GM10847 (cell line): ENCODE measurements around the gene NCOR2.

ENCODE experiments used
- POLR2A ChIP-seq: IDR thresholded peaks from 2 replicates; pipeline ENCODE4 v1.6.1; 2011; ENCODE audit not compliant: insufficient read length; ENCODE audit errors: extremely low read depth

The NCOR2 gene

DNA sequence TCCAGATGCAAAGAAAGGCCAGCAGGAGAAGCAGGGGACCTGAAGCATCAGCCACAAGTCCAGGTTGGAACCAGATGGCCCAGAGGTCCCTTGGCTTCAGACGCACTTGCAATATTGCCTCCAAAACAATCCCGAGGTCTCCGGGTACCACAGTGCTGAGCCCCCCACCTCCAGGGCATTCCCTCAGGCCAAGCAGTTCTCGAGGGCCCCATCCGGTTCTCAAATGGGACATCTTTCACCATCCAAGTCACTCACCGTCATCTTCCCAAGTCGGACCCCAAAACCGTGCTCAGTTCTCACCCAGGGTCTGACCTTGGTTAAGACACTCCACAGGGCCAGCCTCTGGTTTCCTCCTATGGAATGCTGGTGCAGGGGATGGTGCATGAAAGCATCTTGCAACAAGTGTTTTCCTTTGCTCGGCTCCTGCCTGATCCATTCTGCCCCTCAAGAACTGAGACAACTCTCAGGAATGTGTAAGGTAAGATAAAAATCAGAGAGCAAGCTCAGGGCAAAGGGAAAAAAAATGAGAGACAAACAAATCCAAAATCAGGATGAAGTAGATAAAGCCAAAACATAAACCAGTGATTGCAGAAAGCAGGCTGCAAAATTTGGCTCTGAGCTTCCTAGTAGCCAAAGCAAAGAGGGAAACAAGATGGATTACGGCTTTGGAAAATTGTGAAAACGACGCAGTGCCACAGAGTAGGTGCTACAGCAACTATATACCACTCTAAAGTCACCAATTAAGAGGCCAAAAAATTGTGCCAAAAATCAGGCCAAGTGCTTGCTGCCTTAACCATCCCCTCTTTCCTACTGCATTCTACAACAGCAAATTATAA, 8.0 kb downstream of the NCOR2 start:
- no peak for TF ChIP-seq POLR2A

DNA sequence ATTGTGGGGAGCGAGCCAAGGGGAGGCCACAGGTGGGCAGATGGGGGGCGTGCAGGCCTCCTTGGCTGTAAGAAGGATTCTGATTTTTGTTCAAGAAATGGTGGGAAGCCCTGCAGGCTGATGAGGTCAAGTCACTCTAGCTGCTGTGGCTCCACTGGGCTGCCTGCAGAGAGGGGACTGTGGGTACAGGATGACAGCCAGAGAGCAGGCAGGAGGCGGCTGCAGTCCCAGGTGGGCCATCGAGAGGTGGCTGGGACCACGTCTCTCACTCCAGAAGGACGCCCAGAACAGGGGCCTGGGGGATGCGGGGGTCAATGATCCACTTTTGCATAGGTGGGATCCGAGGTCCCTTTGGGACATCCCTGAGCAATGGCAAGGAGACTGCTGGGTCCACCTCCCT, 9.1 kb downstream of the NCOR2 start:
- no peak for TF ChIP-seq POLR2A

DNA sequence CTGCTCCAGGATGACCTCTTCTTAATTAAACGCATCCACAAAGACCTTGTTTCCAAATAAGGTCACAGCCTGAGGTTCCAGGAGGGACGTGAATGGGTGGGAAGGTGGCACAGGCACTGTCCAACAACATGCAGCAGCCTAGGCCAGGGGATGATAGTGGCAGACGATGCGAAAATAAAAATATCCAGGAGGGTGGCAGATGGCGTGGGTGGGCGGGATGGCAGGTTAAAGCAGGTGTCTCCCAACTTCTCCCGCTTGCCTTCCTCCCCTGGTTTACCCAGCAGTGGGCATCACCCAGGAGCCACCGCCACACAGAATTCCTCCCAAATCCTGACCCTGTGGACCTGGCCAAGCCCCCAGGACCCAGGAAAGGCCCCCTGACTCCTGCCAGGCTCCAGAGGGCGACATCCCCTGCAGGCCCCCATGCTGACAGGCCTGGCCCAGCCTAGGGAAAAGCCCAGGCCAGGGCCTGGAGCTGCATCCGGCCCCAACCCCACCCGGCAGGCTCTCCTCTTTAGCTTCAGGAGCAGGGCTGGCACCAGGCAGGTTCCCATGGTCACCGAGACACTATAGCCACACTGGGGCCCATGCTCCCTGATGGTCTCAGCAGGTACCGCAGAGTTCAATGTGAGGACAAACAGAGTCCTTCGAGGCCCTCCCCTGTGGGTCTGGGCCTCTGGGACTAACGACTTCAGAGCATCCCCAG, 9.7 kb downstream of the NCOR2 start:
- no peak for TF ChIP-seq POLR2A

DNA sequence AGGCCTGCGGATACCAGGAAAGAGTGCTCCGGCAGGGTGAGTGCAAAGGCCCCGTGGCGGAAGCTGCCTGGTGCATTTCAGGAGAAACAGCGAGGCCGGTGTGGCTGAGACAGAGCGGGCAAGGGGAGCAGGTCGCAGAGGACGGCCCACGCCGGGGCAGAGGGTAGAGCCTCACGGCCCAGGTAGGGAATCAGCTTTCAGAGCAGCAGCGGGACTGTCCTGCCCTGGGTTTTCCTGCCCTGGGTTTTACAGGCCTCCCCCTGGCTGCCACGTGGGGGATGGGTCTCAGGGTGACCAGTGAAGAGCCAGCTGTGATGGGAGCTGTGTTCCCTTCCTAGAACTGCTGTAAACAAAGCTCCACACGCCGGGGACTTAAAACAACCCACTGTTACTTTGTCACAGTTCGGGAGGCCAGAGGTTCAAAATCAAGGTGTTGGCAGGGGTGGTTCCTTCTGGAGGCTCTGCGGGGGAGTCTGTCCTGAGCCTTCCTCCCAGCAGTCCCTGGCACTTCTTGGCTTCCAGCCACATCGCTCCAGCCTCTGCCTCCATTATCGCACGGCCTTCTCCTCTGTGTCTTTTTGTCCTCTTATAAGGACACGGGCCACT, 10.4 kb downstream of the NCOR2 start:
- no peak for TF ChIP-seq POLR2A

DNA sequence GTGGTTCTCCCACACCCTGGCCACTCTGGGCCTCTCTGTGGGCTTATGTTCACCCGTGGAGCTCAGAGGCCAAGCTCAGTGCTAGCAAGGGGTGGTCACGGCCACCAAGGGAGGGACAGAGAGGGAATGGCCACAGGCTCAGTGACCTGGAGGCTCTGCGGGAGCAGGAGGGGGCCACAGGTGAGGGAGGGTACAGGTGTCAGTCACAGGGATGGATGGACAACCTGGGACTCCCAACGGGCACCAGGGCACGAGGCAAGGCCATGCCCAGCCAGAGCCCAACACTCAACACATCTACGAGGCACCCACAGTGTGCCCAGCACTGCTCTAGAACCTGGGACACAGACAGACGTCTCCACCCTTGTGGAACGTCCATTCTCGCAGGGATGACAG, 11.3 kb downstream of the NCOR2 start:
- TF ChIP-seq POLR2A = no peak

DNA sequence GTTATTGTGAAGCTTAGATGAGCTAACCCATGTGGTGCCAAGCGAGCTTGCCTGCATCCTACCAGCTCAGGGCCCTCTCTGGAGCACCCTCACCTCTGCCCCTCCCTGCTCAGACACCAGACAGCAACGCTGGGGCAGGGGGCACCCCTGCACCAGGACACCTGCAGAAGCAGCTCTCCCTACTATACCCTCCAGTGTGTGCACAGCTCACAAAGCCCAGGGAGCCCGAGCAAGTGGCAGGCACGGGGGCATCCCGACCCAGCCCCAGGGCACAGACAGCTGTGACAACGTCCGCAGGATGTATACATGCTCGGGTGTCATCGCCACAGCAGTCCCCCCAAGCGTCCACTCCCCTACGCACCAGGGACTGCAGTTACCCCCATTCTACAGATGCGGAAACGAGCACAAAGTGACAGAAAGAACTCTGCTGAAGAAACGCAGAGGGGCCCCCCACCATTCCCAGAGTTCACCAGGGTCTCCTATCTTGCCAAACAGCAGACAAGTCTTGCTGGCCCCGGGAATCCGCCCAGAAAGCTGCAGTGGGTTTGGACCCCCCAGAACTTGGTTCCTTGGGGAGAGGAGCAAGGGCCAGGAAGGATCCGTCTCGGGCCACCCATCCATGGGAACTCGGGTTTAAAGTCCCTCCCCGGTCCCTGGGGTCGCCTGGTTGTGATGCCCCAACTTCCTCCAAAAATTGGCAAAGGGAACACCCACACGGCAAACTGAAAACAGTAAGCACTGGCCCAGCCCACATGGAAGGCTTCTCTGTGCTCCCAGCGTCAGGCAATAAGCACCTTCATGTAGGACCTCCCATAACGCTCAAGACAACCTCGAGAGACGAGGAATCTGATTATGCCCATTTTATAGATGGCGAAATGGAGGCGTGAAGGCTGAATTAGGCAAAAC, 12.0 kb downstream of the NCOR2 start:
- no peak for TF ChIP-seq POLR2A

DNA sequence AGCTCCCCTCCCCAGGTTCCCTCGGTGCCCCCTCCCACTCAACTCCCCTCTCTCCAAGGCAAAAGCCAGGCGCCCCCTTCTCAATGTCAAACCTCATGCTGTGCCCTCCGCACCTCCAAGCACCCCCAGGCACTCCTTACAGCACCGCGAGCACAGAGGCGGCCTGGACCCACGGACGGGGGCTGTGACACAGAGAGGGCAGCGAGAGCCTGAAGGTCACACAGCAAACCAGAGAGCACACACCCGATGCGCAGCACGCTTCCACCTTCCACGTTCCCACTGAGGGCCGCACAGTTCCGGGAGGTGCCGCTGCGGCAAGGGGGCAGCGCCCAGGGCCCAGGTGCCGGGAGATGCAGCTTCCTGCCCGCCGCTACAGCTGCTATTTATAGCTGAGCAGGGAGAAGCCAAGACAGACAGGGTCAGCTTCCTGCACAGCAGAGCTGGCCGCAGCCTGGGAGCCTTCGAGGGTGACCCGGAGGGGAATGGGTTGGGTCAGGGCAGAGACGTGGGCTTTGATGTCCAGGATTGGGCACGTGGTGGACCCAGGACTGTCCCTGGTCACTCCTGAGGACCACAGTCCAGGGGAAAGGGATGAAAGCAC, 12.9 kb downstream of the NCOR2 start:
- TF ChIP-seq POLR2A = no peak

DNA sequence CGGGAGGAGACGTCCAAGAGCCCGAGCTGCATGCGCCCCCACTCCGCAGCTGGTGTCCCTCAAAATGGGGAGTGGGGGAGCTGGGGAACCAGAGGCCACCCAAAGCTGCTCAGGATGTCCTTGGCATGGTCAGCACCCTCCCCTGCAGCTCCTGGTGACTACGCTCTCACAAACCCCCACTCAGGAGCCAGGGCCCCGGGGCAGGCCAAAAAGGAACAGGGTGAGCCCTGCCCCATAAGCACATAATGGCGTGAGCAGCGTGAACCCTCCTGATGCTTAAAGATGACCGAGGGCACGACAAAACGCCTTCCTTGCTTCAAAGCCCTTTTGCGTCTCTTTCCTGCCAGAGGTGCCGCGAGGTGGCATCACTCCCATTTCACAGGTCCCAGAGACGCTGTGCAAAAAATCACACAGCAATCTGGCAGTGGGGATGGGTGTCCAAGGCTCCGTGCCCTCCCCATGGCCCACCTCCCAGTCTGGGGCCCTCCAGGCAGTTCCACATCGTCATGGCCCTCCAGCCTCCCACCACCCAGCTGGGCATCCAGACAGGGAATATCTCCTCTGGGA, 13.5 kb downstream of the NCOR2 start:
- no peak for TF ChIP-seq POLR2A

DNA sequence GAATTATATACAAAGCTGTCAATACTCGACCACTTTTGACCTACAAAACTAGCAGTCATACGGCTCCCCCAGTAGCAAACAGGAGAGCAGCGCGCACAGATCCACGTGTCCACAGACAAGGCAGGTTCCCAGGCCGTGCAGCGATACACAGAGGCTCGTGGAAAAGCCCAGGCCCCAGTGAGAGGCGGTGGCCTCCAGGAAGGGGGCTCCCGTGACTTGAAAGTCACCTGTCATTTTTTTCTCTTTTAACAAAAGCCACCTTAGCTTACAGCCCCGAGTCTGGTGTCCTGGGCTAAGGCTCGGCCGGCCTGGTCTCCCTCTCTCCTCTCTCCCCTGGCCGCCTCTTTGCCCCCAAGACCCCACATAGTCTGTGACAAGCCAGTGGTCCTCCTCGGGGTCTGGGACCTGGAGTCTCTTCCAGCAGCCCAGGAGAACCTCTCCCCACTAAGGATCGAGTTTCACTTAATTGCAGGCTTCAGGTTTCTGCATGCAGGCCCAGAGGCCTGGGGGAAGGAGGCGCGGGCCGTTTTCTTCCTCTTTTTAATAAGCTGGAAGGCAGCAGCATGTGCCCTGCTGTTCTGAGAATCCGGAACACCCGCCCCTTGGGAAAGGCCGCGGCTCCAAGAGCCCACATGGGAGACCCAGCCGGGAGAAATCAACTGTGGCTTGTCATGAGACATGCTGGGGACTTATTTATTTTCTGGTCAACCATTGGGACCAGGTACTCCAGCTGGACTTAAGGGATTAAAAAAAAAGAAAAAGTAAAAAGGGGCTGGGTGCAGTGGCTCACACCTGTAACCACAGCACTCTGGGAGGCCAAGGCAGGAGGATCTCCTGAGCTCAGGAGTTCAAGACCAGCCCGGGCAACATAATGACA, 15.9 kb downstream of the NCOR2 start:
- TF ChIP-seq POLR2A = no peak

DNA sequence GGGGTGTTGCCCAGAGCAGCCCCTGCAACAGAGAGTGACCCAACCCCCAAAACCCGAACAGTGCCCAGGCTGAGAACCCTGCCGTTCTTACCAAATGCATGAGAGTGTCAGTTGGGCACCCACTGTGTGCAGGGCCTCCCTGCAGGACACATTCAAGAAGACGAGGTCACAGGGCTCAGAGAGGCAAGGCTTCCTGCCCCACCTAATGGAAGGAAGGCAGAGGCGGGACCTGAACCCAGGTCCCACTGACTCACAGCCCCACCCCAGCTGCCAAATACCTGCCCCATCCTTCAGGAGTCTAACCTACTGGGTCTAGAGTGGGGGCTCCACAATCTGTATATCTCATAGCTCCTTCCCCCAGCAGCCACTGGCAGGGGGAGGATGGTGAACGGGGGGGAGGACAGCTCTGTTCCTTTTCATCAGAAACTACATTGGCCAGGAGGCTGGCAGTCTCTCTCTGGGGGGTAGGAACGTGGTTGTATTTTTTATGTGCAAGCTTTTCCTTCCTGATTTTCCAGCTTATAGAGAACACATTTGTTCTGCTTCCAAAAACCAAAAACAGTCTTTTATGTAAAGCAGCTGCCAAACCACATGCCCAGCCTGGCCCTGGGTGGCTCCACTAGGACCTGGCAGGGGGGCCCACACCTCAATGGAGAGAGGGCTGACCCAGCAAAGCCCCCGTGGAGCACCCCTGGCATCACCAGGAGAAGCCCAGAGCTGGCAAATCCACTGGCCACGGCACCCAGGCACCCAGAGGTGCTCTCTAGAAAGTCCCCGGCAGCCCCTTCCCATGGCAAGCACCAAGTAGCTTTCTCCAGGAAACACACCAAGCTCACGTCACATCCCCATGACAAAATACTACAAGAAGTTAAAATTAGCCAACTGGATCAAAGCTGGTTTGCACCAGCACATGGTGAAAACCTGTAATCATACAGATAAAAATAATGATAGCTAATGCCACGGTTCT, 17.0 kb downstream of the NCOR2 start:
- no peak for TF ChIP-seq POLR2A

DNA sequence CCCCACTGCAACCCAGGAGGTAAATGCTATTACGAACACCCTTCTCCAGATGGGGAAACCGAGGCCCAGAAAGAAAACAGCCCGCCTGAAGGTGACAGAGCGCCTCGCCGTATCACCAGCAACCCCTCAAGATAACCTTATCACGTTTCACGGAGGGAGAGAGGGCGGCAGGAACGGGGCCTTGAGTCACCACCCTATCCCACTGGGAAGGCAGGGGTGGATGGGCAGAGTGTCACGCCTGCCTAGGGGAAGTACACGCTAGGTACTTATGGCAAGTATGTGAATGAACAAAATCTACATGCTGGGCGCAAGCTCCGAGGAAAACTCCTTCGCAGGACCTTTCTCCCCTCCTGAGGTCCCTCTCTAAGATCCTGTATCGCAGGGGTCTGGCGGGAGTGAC, 17.8 kb downstream of the NCOR2 start:
- TF ChIP-seq POLR2A = no peak

DNA sequence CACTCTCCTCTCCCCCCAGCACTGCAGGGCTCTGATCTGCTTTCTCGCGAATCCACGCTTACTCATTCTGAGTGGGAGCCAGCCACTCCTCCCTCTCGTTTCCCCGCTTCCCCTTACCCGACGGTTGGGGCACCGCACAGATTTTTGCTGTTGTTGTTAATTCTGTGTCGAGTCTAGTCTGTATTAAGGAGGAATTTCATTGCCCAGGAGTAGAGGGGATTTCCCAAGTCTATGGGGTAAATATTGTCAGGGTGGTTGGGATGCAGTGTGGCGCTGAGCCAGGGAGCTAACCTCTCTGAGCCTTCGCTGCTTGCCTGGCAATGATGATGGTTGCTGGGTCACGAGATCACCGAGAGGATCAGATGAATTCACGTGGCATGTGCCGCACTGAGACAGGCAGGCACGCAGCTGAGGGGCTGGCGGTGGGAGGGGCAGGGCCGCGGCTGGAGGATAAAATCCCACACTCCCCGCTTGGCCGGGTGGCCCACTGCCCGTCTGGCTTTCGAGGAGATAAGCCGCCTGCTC, 18.5 kb downstream of the NCOR2 start:
- TF ChIP-seq POLR2A = no peak

DNA sequence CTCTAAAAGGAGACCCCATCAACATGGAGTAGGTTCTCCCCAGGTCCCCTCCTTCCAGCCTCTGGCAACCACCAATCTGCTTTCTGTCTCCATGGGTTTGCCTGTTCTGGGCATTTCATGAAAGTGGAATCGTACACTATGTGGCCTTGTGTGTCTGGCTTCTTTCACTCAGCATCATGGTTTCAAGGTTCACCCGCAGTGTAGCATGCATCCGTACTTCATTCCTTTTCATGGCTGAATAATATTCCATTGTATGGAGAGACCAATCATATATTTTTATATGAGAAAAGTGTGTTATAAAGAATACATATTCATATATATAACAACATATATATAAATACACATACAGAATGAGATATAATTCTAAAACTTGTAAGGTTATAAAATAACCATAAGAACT, 19.8 kb downstream of the NCOR2 start:
- no peak for TF ChIP-seq POLR2A
